AG04450 (cell line): ENCODE measurements around the gene GLP1R. TPM values are rescaled to one million over a fixed set of nuclear protein-coding genes. Genes with fewer than 3 reads are reported as not detected.

ENCODE experiments used
- CTCF ChIA-PET: fragments of 300-600, 350-600 bp; formaldehyde crosslinking; extraction: SDS; loops from one replicate; lab custom pipeline; 2022; ENCODE audit warnings: antibody characterized with exemption, inconsistent platforms; lab: Charles Lee
- POLR2A ChIA-PET: fragments of 350-600 bp; formaldehyde crosslinking; extraction: SDS; loops from one replicate; lab custom pipeline; 2021; ENCODE audit warnings: antibody characterized with exemption, inconsistent platforms; lab: Yijun Ruan, JAX
- DNase-seq: peaks from one replicate; pipeline ENCODE4 v3.0.0-alpha.2; 2011; ENCODE audit warnings: low read depth, low spot score
- H3K27ac ChIP-seq: one replicate; pipeline ENCODE4 v1.5.1; 2012; ENCODE audit warnings: low read depth, low read length, control low read depth
- H3K27me3 ChIP-seq: one replicate; pipeline ENCODE4 v1.6.0; 2012; ENCODE audit warnings: low read length; ENCODE audit not compliant: control insufficient read depth, insufficient read depth
- H3K4me3 ChIP-seq: 2 replicates; pipeline ENCODE4 v1.5.1; 2011; ENCODE audit warnings: mild to moderate bottlenecking, low read depth, low read length, control low read depth
- H3K9me3 ChIP-seq: 2 replicates; pipeline ENCODE4 v1.5.1; 2012; ENCODE audit warnings: low read length; ENCODE audit not compliant: control insufficient read depth, insufficient read depth
- polyA plus RNA-seq: library from polyadenylated mRNA; depleted of rRNA; stranded (reverse); fragments of >200 nt; gene quantifications from 2 replicates; pipeline ENCODE4 v1.2.3, GENCODE V29; 2011
- TF ChIP-seq, protein P1 (sequence below): IDR thresholded peaks from 2 replicates; pipeline ENCODE4 v1.5.1; 2011; ENCODE audit warnings: low read depth, low read length, control low read depth, inconsistent platforms

Gene GLP1R
- polyA plus RNA-seq, 1 experiment: not detected

DNA sequence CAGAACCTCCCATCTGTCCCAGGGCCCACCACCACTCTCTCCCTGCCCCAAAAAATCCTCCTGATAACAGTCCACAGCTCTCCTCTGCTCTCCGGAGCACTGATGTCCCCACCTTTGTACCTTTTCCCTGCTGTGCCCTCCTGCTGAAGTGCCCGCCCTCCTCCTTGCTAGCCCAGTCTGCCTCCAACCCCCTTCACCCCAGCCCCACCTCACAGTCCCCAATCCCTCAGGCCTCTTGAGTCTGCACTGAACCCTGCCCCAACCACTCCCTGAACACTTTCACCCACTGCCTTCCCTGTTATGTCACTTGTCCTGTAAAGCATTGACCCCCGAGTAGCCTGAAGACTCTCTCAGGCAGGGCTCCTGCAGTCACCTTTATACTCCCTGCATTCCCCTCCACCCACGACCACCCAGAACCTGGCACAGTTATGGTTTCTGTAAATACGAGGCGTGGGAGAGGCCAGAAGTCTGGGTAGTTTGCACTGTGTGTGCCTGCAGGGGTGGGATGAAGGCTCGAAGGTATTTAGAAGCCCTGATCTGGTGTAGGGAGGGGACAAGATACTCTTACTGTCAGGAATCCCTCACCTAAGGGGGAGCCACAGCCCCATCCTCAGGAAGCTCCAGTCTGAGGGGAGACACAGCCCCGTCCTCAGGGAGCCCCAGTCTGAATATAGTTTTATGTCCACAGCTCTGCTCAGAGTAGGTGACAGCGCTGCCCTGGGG, 5.4 kb downstream of the GLP1R start:
- Histone ChIP-seq H3K27me3 (peaks cover 11% of the 10 kb centered on the region), H3K27ac (no peak overlapping the region), H3K9me3 (no peaks in the 10 kb centered on the region), H3K4me3 (no peak overlapping the region)
- no peak for DNase-seq
- TF ChIP-seq, protein P1, sequence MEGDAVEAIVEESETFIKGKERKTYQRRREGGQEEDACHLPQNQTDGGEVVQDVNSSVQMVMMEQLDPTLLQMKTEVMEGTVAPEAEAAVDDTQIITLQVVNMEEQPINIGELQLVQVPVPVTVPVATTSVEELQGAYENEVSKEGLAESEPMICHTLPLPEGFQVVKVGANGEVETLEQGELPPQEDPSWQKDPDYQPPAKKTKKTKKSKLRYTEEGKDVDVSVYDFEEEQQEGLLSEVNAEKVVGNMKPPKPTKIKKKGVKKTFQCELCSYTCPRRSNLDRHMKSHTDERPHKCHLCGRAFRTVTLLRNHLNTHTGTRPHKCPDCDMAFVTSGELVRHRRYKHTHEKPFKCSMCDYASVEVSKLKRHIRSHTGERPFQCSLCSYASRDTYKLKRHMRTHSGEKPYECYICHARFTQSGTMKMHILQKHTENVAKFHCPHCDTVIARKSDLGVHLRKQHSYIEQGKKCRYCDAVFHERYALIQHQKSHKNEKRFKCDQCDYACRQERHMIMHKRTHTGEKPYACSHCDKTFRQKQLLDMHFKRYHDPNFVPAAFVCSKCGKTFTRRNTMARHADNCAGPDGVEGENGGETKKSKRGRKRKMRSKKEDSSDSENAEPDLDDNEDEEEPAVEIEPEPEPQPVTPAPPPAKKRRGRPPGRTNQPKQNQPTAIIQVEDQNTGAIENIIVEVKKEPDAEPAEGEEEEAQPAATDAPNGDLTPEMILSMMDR: no peak
- ChIA-PET CTCF (no interaction called here), POLR2A (no interaction called here)

DNA sequence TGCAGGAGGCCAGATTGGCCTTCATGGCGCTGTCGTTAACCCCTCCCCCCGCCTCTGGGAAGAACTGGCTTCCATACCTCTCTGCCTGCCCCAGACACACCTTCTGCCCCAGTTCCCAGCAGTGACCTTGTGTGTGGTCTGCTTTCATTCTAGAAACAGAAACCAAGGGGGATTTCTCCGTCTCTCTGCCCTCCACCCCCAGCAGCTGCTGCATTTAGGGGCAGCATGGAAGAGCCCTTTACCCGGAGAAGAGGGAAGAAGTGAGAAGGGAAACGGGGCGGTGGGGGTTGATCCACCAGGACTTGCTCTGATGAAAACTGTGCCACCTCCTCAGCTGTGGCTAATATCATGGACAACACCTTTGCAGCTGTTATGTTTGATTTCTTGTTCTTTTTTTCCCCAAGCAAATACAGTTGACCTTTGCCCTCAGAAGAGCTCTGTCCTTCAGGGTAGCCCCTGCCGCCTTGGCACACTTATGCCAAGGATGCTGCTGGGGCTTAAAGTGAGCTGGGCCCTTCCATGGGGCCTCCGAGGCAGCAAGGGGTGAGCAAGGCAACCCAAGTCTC, 6.1 kb downstream of the GLP1R start:
- H3K4me3 ChIP-seq: no peak overlapping the region
- TF ChIP-seq, protein P1: no peak
- H3K9me3 ChIP-seq: no peaks in the 10 kb centered on the region
- no peak for DNase-seq
- peaks cover 6% of the 10 kb centered on the region for H3K27me3 ChIP-seq
- ChIA-PET POLR2A (no interaction called here), CTCF (no interaction called here)
- H3K27ac ChIP-seq: no peak overlapping the region

DNA sequence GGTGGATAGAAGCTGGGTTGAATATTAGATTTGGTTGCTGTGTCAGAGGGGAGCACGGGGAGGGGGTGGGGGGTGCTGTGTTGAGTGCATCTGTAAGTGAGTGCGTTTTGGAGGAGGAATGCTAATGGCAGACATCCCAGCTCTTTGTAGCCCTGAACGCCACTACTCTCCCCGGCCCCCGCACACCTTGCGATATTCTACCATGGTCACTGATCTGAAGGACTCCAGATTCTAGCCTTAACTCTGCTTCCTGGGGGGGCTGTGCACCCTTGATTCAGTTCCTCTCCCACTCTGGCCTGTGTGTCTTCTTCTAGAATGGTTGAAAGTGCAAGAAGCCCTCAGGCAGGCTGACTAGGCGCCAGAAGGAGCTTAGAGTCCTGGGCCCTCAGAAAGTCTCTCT, 7.1 kb downstream of the GLP1R start:
- Histone ChIP-seq H3K27me3 (no peaks in the 10 kb centered on the region), H3K9me3 (no peaks in the 10 kb centered on the region), H3K4me3 (no peak overlapping the region), H3K27ac (no peak overlapping the region)
- no peak for DNase-seq
- TF ChIP-seq, protein P1: no peak
- ChIA-PET POLR2A (no interaction called here), CTCF (no interaction called here)

DNA sequence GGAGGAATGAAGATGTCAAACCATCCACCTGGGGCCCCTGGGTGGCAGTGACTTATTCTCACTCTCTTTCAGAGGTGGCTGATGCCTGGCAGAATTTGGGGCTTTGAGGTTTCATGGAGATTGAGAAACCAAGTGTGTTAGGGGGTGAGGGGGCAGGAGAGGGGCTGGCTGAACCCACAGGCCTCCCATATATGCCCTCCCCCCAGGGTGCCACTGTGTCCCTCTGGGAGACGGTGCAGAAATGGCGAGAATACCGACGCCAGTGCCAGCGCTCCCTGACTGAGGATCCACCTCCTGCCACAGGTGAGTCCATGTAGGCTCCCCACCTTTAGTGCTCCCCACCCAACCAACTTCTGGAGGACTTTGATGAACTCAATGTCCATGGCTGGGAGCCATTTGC, 7.6 kb downstream of the GLP1R start:
- no peaks in the 10 kb centered on the region for H3K27me3 ChIP-seq
- H3K27ac ChIP-seq: no peak overlapping the region
- H3K9me3 ChIP-seq: no peaks in the 10 kb centered on the region
- ChIA-PET CTCF (no interaction called here), POLR2A (no interaction called here)
- H3K4me3 ChIP-seq: no peak overlapping the region
- DNase-seq: no peak
- TF ChIP-seq, protein P1: no peak

DNA sequence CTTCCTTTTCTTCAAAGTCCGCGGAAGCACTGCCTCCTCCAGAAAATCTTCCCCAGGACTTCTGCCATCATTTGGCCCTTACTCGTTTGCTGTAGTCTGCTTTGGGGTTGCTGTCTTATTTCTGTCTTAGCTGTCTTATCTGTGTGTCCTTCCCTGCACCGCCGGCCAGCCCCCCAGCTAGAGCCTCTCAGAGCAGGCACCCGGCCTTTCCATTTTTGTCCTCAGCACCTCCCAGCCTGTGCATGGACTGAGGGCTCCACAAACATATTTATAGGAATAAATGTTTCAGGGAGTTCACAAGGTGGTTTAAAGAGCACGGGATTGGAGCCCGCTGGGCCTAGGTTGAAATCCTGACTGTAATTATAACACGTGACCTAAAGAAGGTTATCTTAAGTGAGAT, 8.1 kb downstream of the GLP1R start:
- CTCF ChIA-PET: no interaction called here
- H3K4me3 ChIP-seq: no peak overlapping the region
- H3K9me3 ChIP-seq: no peaks in the 10 kb centered on the region
- POLR2A ChIA-PET: no interaction called here
- TF ChIP-seq, protein P1: no peak
- no peaks in the 10 kb centered on the region for H3K27me3 ChIP-seq
- H3K27ac ChIP-seq: no peak overlapping the region
- no peak for DNase-seq
